ENCODE data around the gene SH3BP5.

The SH3BP5 gene

GRCh38 chr3:15342945-15343344 lies 10.6 kb upstream of the SH3BP5 start:
- no peak for TF ChIP-seq CTCF (IDR thresholded peaks at IDR 0.05)

- TF ChIP-seq CTCF (IDR thresholded peaks at IDR 0.05), result no peak
Measured at GRCh38 chr3:15342246-15342645, 9.9 kb upstream of the SH3BP5 start.

GRCh38 chr3:15341030-15341726 lies 8.8 kb upstream of the SH3BP5 start:
- no peak for TF ChIP-seq CTCF (IDR thresholded peaks at IDR 0.05)

- TF ChIP-seq CTCF (IDR thresholded peaks at IDR 0.05), result no peak
Measured at GRCh38 chr3:15339786-15340215, 7.4 kb upstream of the SH3BP5 start.

GRCh38 chr3:15339001-15339400 lies 6.6 kb upstream of the SH3BP5 start:
- TF ChIP-seq CTCF (IDR thresholded peaks at IDR 0.05), result no peak

GRCh38 chr3:15337963-15338362 lies 5.6 kb upstream of the SH3BP5 start:
- no peak for TF ChIP-seq CTCF (IDR thresholded peaks at IDR 0.05)

- TF ChIP-seq CTCF (IDR thresholded peaks at IDR 0.05), result no peak
Measured at GRCh38 chr3:15336057-15336456, 3.7 kb upstream of the SH3BP5 start.

- TF ChIP-seq CTCF (IDR thresholded peaks at IDR 0.05), result no peak
Measured at GRCh38 chr3:15333956-15334263, 1.5 kb upstream of the SH3BP5 start.

Data from LNCAP (cell line).